Adipocyte (in vitro differentiated cells): ENCODE results near the gene SAMD4B.

Experiments
- DNase-seq: peaks from one replicate; pipeline ENCODE4 v3.0.0-alpha.2; 2015; ENCODE audit warnings: low read depth
- H3K27me3 ChIP-seq: replicated peaks from 2 replicates; pipeline ENCODE4 v1.7.0; 2013; ENCODE audit warnings: mild to moderate bottlenecking, low read length, moderate library complexity; ENCODE audit not compliant: control insufficient read depth, insufficient read depth
- H3K36me3 ChIP-seq: 2 replicates; pipeline ENCODE4 v1.7.0; 2013; ENCODE audit warnings: low read length, mild to moderate bottlenecking, moderate library complexity; ENCODE audit not compliant: control insufficient read depth, insufficient read depth, severe bottlenecking
- H3K4me1 ChIP-seq: 2 replicates; pipeline ENCODE4 v1.7.0; 2013; ENCODE audit warnings: mild to moderate bottlenecking, low read length, moderate library complexity; ENCODE audit not compliant: control insufficient read depth, insufficient read depth
- H3K4me3 ChIP-seq: 2 replicates; pipeline ENCODE4 v1.7.0; 2013; ENCODE audit warnings: mild to moderate bottlenecking, low read length, moderate library complexity
- H3K9ac ChIP-seq: 2 replicates; pipeline ENCODE4 v1.7.0; 2013; ENCODE audit warnings: mild to moderate bottlenecking, low read length, moderate library complexity
- H3K9me3 ChIP-seq: 2 replicates; pipeline ENCODE4 v1.7.0; 2013; ENCODE audit warnings: mild to moderate bottlenecking, low read length, moderate library complexity; ENCODE audit not compliant: control insufficient read depth

The SAMD4B gene

GRCh38 chr19:39409208-39410016, 67.2 kb downstream of the SAMD4B start:
- peaks cover 15% of the 10 kb centered on the region for H3K36me3 ChIP-seq
- no peaks in the 10 kb centered on the region for H3K9me3 ChIP-seq
- H3K9ac ChIP-seq, result peak overlapping the region; percentile 100
- peak; percentile 93 for DNase-seq
- peaks cover 36% of the 10 kb centered on the region for H3K4me1 ChIP-seq
- H3K4me3 ChIP-seq, result peak overlapping the region; percentile 99
- no peaks in the 10 kb centered on the region for H3K27me3 ChIP-seq

GRCh38 chr19:39410017-39410830, 68.0 kb downstream of the SAMD4B start:
- Histone ChIP-seq H3K36me3 (peaks cover 15% of the 10 kb centered on the region), H3K4me3 (peak overlapping the region; percentile 99), H3K27me3 (no peaks in the 10 kb centered on the region), H3K9me3 (no peaks in the 10 kb centered on the region), H3K9ac (peak overlapping the region; percentile 100), H3K4me1 (peaks cover 44% of the 10 kb centered on the region)
- DNase-seq, result peak; percentile 88

- no peaks in the 10 kb centered on the region for H3K27me3 ChIP-seq
- H3K4me1 ChIP-seq, result peaks cover 48% of the 10 kb centered on the region
- H3K9me3 ChIP-seq, result no peaks in the 10 kb centered on the region
- H3K4me3 ChIP-seq, result peak overlapping the region; percentile 99
- DNase-seq, result no peak
- H3K36me3 ChIP-seq, result peaks cover 15% of the 10 kb centered on the region
- peak overlapping the region; percentile 100 for H3K9ac ChIP-seq
Measured at GRCh38 chr19:39410831-39411080, 68.5 kb downstream of the SAMD4B start.

GRCh38 chr19:39411081-39411831, 69.0 kb downstream of the SAMD4B start:
- H3K36me3 ChIP-seq, result peaks cover 15% of the 10 kb centered on the region
- no peaks in the 10 kb centered on the region for H3K9me3 ChIP-seq
- peak overlapping the region; percentile 100 for H3K9ac ChIP-seq
- DNase-seq, result peak; percentile 72
- peak overlapping the region; percentile 99 for H3K4me3 ChIP-seq
- no peaks in the 10 kb centered on the region for H3K27me3 ChIP-seq
- peaks cover 46% of the 10 kb centered on the region for H3K4me1 ChIP-seq

- Histone ChIP-seq H3K4me1 (peaks cover 45% of the 10 kb centered on the region), H3K36me3 (peaks cover 15% of the 10 kb centered on the region), H3K27me3 (no peaks in the 10 kb centered on the region), H3K4me3 (peak overlapping the region; percentile 99), H3K9me3 (no peaks in the 10 kb centered on the region), H3K9ac (peak overlapping the region; percentile 100)
- DNase-seq, result peak; percentile 98
Measured at GRCh38 chr19:39411832-39412099, 69.5 kb downstream of the SAMD4B start.

GRCh38 chr19:39412100-39412866, 70.1 kb downstream of the SAMD4B start, which contains the start of gene PLEKHG2:
Gene PLEKHG2, plus strand, starts transcription at chr19:39412669. Its CDS starts 1,418 bp downstream, at chr19:39414087.
- Histone ChIP-seq H3K9me3 (no peaks in the 10 kb centered on the region), H3K9ac (peak within 1 kb of the TSS; percentile 100), H3K4me3 (peak within 1 kb of the TSS; percentile 99), H3K4me1 (peaks cover 45% of the 10 kb centered on the region), H3K27me3 (no peaks in the 10 kb centered on the region), H3K36me3 (peaks cover 15% of the 10 kb centered on the region)
- DNase-seq, result peak; percentile 100

- peaks cover 45% of the 10 kb centered on the region for H3K4me1 ChIP-seq
- H3K9me3 ChIP-seq, result no peaks in the 10 kb centered on the region
- peaks cover 12% of the 10 kb centered on the region for H3K36me3 ChIP-seq
- no peak for DNase-seq
- no peaks in the 10 kb centered on the region for H3K27me3 ChIP-seq
- peak overlapping the region; percentile 93 for H3K4me3 ChIP-seq
- H3K9ac ChIP-seq, result peak overlapping the region; percentile 98
Measured at GRCh38 chr19:39412867-39413271, 70.6 kb downstream of the SAMD4B start.

GRCh38 chr19:39413272-39413910, 71.2 kb downstream of the SAMD4B start:
- H3K4me3 ChIP-seq, result peak overlapping the region; percentile 93
- H3K27me3 ChIP-seq, result no peaks in the 10 kb centered on the region
- DNase-seq, result peak; percentile 82
- no peaks in the 10 kb centered on the region for H3K9me3 ChIP-seq
- H3K9ac ChIP-seq, result peak overlapping the region; percentile 98
- H3K36me3 ChIP-seq, result peaks cover 7% of the 10 kb centered on the region
- peaks cover 44% of the 10 kb centered on the region for H3K4me1 ChIP-seq

- Histone ChIP-seq H3K27me3 (no peaks in the 10 kb centered on the region), H3K36me3 (peaks cover 7% of the 10 kb centered on the region), H3K4me3 (peak overlapping the region; percentile 93), H3K4me1 (peaks cover 39% of the 10 kb centered on the region), H3K9ac (peak overlapping the region; percentile 98), H3K9me3 (no peaks in the 10 kb centered on the region)
- peak; percentile 49 for DNase-seq
Measured at GRCh38 chr19:39413911-39414608, 71.8 kb downstream of the SAMD4B start.
